Mesothelial cell of epicardium (in vitro differentiated cells): ENCODE measurements around the gene BRME1. TPM values are rescaled to one million over a fixed set of nuclear protein-coding genes. Genes with fewer than 3 reads are reported as not detected.

Source experiments
- DNase-seq, 2 experiments: peaks; one replicate each; pipeline ENCODE4 v3.0.0; 2021; ENCODE audit warnings: low spot score in 2 of 2; ENCODE audit not compliant: unreplicated experiment in 2 of 2
- H3K27ac Mint-ChIP-seq: 2 replicates; pipeline ENCODE4 v1.8.0; 2021; ENCODE audit warnings: mixed read lengths
- H3K27me3 Mint-ChIP-seq: 2 replicates; pipeline ENCODE4 v1.8.0; 2021; ENCODE audit warnings: low read depth, mixed read lengths
- H3K36me3 Mint-ChIP-seq: 2 replicates; pipeline ENCODE4 v1.8.0; 2021; ENCODE audit warnings: mixed read lengths
- H3K4me1 Mint-ChIP-seq: 2 replicates; pipeline ENCODE4 v1.8.0; 2021; ENCODE audit warnings: mixed read lengths
- H3K4me3 Mint-ChIP-seq: 2 replicates; pipeline ENCODE4 v1.8.0; 2021; ENCODE audit warnings: mild to moderate bottlenecking, moderate library complexity, mixed read lengths
- H3K9me3 Mint-ChIP-seq: 2 replicates; pipeline ENCODE4 v1.8.0; 2021; ENCODE audit warnings: mixed read lengths
- total RNA-seq: library from RNA; stranded (reverse); gene quantifications from 3 replicates; pipeline ENCODE4 v1.2.1, GENCODE V29; 2021
- TF ChIP-seq, protein P1 (sequence below): fragments of 200-600 bp; sonication (generic); IDR thresholded peaks from one replicate; pipeline ENCODE4 v1.5.0; 2021; ENCODE audit warnings: antibody characterized with exemption; ENCODE audit not compliant: unreplicated experiment

The BRME1 gene
- total RNA-seq, 1 donor from 2014 or later: 6.3 TPM

DNA sequence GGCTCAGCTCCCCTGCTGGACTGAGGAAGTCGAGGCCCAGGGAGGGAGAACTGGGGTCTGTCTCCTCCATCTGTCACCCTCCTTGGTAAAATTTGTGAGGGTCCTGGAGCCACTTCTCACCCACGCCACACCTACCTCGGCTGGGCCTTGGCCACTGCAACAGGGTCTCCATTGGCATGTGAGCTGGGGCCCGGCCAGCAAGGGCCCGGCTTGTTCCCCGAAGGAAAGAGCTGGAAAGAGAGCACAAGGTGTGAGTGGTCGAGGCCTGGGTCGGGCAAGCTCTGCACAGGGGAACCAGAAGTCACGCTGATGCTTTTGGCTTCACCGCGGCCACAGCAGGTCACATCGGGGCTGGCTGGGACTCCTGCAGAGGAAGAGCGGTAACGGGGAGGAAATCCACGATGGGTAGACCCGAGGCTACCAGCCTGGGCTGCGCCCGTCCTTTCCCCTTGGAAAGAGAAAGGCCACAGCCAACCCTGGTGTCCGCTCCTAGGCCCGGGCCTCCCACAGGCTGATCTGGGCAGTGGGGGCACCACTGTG lies 20.0 kb downstream of the BRME1 start:
- no peak overlapping the region for H3K4me3 Mint-ChIP-seq
- H3K9me3 Mint-ChIP-seq: no peaks in the 10 kb centered on the region
- H3K27me3 Mint-ChIP-seq: no peaks in the 10 kb centered on the region
- TF ChIP-seq, protein P1, sequence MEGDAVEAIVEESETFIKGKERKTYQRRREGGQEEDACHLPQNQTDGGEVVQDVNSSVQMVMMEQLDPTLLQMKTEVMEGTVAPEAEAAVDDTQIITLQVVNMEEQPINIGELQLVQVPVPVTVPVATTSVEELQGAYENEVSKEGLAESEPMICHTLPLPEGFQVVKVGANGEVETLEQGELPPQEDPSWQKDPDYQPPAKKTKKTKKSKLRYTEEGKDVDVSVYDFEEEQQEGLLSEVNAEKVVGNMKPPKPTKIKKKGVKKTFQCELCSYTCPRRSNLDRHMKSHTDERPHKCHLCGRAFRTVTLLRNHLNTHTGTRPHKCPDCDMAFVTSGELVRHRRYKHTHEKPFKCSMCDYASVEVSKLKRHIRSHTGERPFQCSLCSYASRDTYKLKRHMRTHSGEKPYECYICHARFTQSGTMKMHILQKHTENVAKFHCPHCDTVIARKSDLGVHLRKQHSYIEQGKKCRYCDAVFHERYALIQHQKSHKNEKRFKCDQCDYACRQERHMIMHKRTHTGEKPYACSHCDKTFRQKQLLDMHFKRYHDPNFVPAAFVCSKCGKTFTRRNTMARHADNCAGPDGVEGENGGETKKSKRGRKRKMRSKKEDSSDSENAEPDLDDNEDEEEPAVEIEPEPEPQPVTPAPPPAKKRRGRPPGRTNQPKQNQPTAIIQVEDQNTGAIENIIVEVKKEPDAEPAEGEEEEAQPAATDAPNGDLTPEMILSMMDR: no peak
- no peaks in the 10 kb centered on the region for H3K36me3 Mint-ChIP-seq
- DNase-seq: no peak
- peaks cover 31% of the 10 kb centered on the region for H3K4me1 Mint-ChIP-seq
- no peak overlapping the region for H3K27ac Mint-ChIP-seq

DNA sequence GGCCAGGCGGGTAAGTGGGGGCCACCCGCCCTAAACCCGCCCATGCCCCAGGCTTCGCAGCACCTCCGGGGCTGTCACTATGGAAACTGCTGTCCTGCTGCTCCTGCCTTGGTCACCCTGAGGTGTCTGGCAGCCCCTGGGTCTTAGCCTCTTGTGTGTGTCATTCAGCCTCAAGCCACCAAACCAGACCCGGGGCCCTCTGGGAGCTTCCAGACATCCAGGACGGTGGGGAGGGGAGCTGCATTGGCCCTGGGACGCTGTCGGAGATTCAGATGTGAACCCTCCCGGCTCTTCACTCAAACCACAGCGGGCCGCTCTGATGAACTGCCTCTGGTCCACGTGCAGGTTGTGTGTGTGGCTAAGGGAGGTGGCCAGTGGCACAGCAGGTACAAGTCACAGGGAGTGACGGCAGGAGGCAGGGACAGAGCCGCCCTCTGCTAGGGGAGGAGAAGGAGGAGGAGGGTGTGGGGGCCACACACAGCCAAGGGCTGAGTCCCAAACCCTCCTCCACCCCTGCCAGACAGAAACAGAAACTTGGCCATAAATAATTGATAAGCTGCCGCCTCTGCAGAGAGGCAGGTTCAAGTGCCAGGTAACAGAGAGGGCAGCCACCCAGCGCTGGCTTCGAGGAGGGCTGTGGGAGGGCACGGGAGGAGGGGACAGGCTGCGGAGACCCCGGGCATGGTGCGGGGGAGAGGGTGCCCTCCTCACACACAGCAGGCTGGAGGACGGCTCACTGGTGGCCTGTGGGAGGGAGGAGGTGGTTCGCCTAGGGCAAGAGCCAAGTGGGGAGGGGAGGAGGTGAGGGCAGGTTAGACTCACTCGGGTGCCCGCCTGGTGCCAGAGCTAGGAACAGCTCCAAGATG lies 21.0 kb downstream of the BRME1 start:
- TF ChIP-seq, protein P1: no peak
- Mint-ChIP-seq H3K27ac (peak overlapping the region; percentile 12), H3K27me3 (no peaks in the 10 kb centered on the region), H3K9me3 (no peaks in the 10 kb centered on the region), H3K4me3 (no peak overlapping the region), H3K4me1 (peaks cover 37% of the 10 kb centered on the region), H3K36me3 (no peaks in the 10 kb centered on the region)
- no peak for DNase-seq

DNA sequence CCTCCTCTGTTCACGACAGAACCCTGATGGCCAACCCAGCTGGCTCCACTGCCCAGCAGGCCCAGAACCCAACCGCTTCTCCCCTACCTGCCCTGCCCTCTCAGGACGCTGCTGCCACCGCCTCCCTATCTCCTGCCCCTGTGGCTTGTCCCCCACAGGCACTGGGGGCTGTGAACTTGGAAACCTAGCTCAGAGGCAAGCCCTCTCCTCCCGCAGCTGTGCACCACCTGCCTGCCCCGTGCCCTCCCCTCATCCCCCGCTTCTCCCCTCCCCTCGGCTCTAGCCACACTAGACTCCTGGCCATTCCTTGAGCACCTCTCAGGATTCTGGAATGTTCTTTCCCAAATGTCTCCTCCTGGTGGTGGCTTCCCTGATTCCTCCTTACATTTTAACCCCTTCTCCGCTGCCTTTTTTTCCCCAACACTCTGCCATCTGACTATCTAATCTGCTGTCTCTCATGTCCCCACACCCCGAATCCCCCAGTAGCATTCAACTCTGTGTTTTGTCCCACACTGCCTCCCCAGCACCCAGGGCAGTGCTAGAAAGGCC lies 22.3 kb downstream of the BRME1 start:
- no peak overlapping the region for H3K4me3 Mint-ChIP-seq
- DNase-seq: no peak
- H3K27ac Mint-ChIP-seq: no peak overlapping the region
- no peaks in the 10 kb centered on the region for H3K27me3 Mint-ChIP-seq
- no peaks in the 10 kb centered on the region for H3K9me3 Mint-ChIP-seq
- TF ChIP-seq, protein P1: no peak
- peaks cover 38% of the 10 kb centered on the region for H3K4me1 Mint-ChIP-seq
- no peaks in the 10 kb centered on the region for H3K36me3 Mint-ChIP-seq

DNA sequence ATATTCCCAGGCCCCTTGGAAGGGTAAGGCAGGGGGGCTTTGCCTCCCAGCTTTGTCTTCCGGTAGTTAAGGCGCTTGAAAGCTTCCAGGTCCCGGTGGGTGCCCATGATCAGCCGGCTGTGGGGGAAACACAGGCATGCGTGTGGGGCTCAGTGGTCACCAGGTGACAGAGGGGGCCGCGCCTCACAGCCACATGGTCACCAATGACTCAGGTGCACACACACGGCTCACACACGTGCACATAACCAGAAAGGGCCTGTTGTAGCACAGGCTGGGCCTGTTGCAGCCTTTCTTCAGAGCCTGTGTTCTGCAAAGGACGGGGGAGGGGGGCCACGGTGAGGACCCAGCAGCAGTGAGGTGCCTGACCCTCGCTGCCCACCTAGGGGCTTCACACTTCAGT lies 23.1 kb downstream of the BRME1 start:
- Mint-ChIP-seq H3K4me3 (no peak overlapping the region), H3K27ac (no peak overlapping the region), H3K4me1 (peaks cover 38% of the 10 kb centered on the region), H3K9me3 (no peaks in the 10 kb centered on the region), H3K36me3 (no peaks in the 10 kb centered on the region), H3K27me3 (no peaks in the 10 kb centered on the region)
- DNase-seq: no peak
- TF ChIP-seq, protein P1: no peak

DNA sequence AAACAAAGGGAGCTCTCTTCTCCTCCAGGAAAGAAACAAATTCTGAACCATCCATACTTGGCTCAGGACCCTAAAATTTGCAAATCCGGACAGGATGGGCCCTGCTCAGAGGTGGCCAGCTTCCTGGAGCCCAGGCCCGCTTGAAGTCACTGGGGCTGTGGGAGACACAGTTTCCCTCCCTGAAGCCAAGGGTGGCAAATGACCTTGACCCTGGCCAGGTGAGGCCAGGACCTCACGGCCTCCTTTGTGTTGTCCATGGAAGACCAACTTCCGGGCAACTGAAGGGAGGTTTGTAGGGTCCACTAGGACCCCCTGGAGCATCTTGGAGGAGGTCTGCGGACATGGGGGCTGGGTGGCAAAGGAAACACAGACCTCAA lies 23.5 kb downstream of the BRME1 start:
- TF ChIP-seq, protein P1: no peak
- Mint-ChIP-seq H3K9me3 (no peaks in the 10 kb centered on the region), H3K36me3 (no peaks in the 10 kb centered on the region), H3K27ac (no peak overlapping the region), H3K4me1 (peaks cover 38% of the 10 kb centered on the region), H3K27me3 (no peaks in the 10 kb centered on the region), H3K4me3 (no peak overlapping the region)
- no peak for DNase-seq
